IMR-90 (cell line): Measurements from ENCODE around the gene KMT2C. TPM values are rescaled to one million over a fixed set of nuclear protein-coding genes. Genes with fewer than 3 reads are reported as not detected.
"Not testable (repeated sequence)": the region's sequence is repeated elsewhere in the genome, so short reads cannot be mapped to it uniquely, and the experiment has no call there.

ENCODE experiments used
- ATAC-seq: fragments of 200-7000 bp; cut with Tn5 transposase; 2 replicates; pipeline ENCODE4 v1.9.1; 2020; ENCODE audit warnings: low read depth, mild to moderate bottlenecking, moderate library complexity
- BruUV-seq: library from RNA; stranded (reverse); fragments of 400-500 nt; replicated peaks from 2 replicates; lab custom pipeline; 2021; lab: Mats Ljungman, UMichigan
- CTCF ChIA-PET: fragments of 300-600 bp; formaldehyde crosslinking; extraction: SDS; loops from one replicate; lab custom pipeline; 2021; ENCODE audit warnings: antibody characterized with exemption; lab: Yijun Ruan, JAX
- POLR2A ChIA-PET: fragments of 300-600 bp; sonication (Branson Sonifier 250); formaldehyde crosslinking; loops from one replicate; lab custom pipeline; 2022; ENCODE audit warnings: antibody characterized with exemption; ENCODE audit not compliant: unreplicated experiment; lab: Charles Lee
- DNase-seq: peaks from one replicate; pipeline ENCODE4 v3.0.0; 2013
- H2AFZ ChIP-seq: replicated peaks from 2 replicates; pipeline ENCODE3; 2013; ENCODE audit warnings: low read length, mild to moderate bottlenecking; ENCODE audit not compliant: poor library complexity
- H2AK5ac ChIP-seq: 2 replicates; pipeline ENCODE4 v1.6.1; 2013; ENCODE audit warnings: low read depth, low read length, inconsistent platforms
- H2AK9ac ChIP-seq: replicated peaks from 2 replicates; pipeline ENCODE3; 2013; ENCODE audit warnings: mild to moderate bottlenecking, low read depth, low read length, moderate library complexity; ENCODE audit not compliant: poor library complexity
- H2BK120ac ChIP-seq: 2 replicates; pipeline ENCODE4 v1.6.1; 2013; ENCODE audit warnings: low read depth, low read length, inconsistent platforms
- H2BK15ac ChIP-seq: 3 replicates; pipeline ENCODE4 v1.6.1; 2013; ENCODE audit warnings: low read depth, low read length, inconsistent platforms
- H2BK20ac ChIP-seq: 2 replicates; pipeline ENCODE4 v1.6.1; 2013; ENCODE audit warnings: low read depth, mild to moderate bottlenecking, inconsistent platforms, low read length, moderate library complexity
- H2BK5ac ChIP-seq: 2 replicates; pipeline ENCODE4 v1.6.1; 2013; ENCODE audit warnings: mild to moderate bottlenecking, low read depth, low read length, inconsistent platforms; ENCODE audit not compliant: poor library complexity, severe bottlenecking
- H3K14ac ChIP-seq: replicated peaks from 2 replicates; pipeline ENCODE4 v1.6.1; 2013; ENCODE audit warnings: low read depth, low read length, inconsistent platforms
- H3K18ac ChIP-seq: 2 replicates; pipeline ENCODE4 v1.6.1; 2013; ENCODE audit warnings: low read depth, low read length, control low read depth
- H3K23ac ChIP-seq: 2 replicates; pipeline ENCODE4 v1.6.1; 2013; ENCODE audit warnings: low read depth, low read length, inconsistent platforms
- H3K27ac ChIP-seq: 2 replicates; pipeline ENCODE4 v1.5.1; 2013; ENCODE audit warnings: mild to moderate bottlenecking, control low read depth, low read length; ENCODE audit not compliant: insufficient read depth
- H3K27me3 ChIP-seq: 2 replicates; pipeline ENCODE4 v1.6.1; 2013; ENCODE audit warnings: low read length; ENCODE audit not compliant: control insufficient read depth, insufficient read depth
- H3K36me3 ChIP-seq: 2 replicates; pipeline ENCODE4 v1.6.1; 2013; ENCODE audit warnings: low read length, mixed read lengths; ENCODE audit not compliant: control insufficient read depth, insufficient read depth
- H3K4ac ChIP-seq: 2 replicates; pipeline ENCODE4 v1.6.1; 2013; ENCODE audit warnings: low read depth, low read length, inconsistent platforms
- H3K4me1 ChIP-seq: 2 replicates; pipeline ENCODE4 v1.6.1; 2013; ENCODE audit warnings: low read length, mixed read lengths; ENCODE audit not compliant: control insufficient read depth, insufficient read depth
- H3K4me2 ChIP-seq: 2 replicates; pipeline ENCODE4 v1.6.1; 2013; ENCODE audit warnings: low read depth, mild to moderate bottlenecking, control low read depth, low read length, moderate library complexity
- H3K4me3 ChIP-seq: 2 replicates; pipeline ENCODE4 v1.5.1; 2013; ENCODE audit warnings: low read depth, mild to moderate bottlenecking, control low read depth, low read length, moderate library complexity; ENCODE audit not compliant: insufficient read depth
- H3K56ac ChIP-seq: 2 replicates; pipeline ENCODE4 v1.6.1; 2013; ENCODE audit warnings: low read length, inconsistent platforms; ENCODE audit not compliant: insufficient read depth; ENCODE audit errors: extremely low read depth
- H3K79me1 ChIP-seq, 2 experiments: 2 replicates each; pipeline ENCODE4 v1.6.1; 2013; ENCODE audit warnings: low read length in 2 of 2, inconsistent platforms in 1 of 2, low read depth in 1 of 2
- H3K9ac ChIP-seq: 2 replicates; pipeline ENCODE4 v1.6.1; 2013; ENCODE audit warnings: low read depth, low read length, control low read depth
- H3K9me1 ChIP-seq: 2 replicates; pipeline ENCODE4 v1.6.1; 2013; ENCODE audit warnings: low read length, inconsistent platforms; ENCODE audit not compliant: insufficient read depth
- H3K9me3 ChIP-seq: 2 replicates; pipeline ENCODE4 v1.6.1; 2013; ENCODE audit warnings: low read length; ENCODE audit not compliant: control insufficient read depth, insufficient read depth
- H4K20me1 ChIP-seq: 2 replicates; pipeline ENCODE4 v1.6.1; 2013; ENCODE audit warnings: low read length, inconsistent platforms; ENCODE audit not compliant: insufficient read depth
- H4K5ac ChIP-seq: 2 replicates; pipeline ENCODE4 v1.6.1; 2013; ENCODE audit warnings: mild to moderate bottlenecking, low read depth, low read length, control low read depth
- H4K8ac ChIP-seq, 2 experiments: 2 replicates each; pipeline ENCODE4 v1.6.1; 2013; ENCODE audit warnings: low read depth in 2 of 2, low read length in 2 of 2, control low read depth in 1 of 2, inconsistent platforms in 1 of 2
- H4K91ac ChIP-seq: 2 replicates; pipeline ENCODE4 v1.6.1; 2013; ENCODE audit warnings: low read depth, low read length, inconsistent platforms; ENCODE audit not compliant: insufficient read depth
- WGBS, 2 experiments: methylation state at CpG; one replicate each; pipeline versions ENCODE4 v1.1.5 to v1.1.7; 2013; ENCODE audit warnings: missing lambda C conversion rate in 2 of 2; ENCODE audit not compliant: insufficient read length in 1 of 2; ENCODE audit errors: extremely low coverage in 2 of 2; 5-methylcytosine and 5-hydroxymethylcytosine counted together
- dilution Hi-C: fragments of 300-500 bp; cut with HindIII; formaldehyde crosslinking; loops from one replicate; pipeline ENCODE4 v1.14.3; 2018; ENCODE audit warnings: low sequenced_read_pairs; ENCODE audit not compliant: unreplicated experiment
- in situ Hi-C: fragments of 300-500 bp; cut with MboI; formaldehyde crosslinking; loops from 3 replicates; pipeline ENCODE4 v1.14.3; 2019; ENCODE audit warnings: low sequenced_read_pairs, inconsistent platforms, mixed read lengths
- intact Hi-C: fragments of 100-400 bp; cut with micrococcal nuclease; formaldehyde crosslinking; loops from 2 replicates; pipeline ENCODE4 v1.10.0; 2022
- polyA plus RNA-seq, 3 experiments: library from polyadenylated mRNA; depleted of rRNA; stranded (reverse); fragments of >200 nt; gene quantifications; 2 replicates each; pipeline ENCODE4 v1.2.3, GENCODE V29; 2012; ENCODE audit warnings: low replicate concordance in 1 of 3
- total RNA-seq: library from RNA; depleted of rRNA; stranded (reverse); fragments of >200 nt; gene quantifications from 2 replicates; pipeline ENCODE4 v1.2.3, GENCODE V29; 2012

Gene KMT2C
- total and polyA plus RNA-seq, 2 of the 4 experiments (the other 2 are of a cell fraction), result 8.0 to 23.3 TPM

DNA sequence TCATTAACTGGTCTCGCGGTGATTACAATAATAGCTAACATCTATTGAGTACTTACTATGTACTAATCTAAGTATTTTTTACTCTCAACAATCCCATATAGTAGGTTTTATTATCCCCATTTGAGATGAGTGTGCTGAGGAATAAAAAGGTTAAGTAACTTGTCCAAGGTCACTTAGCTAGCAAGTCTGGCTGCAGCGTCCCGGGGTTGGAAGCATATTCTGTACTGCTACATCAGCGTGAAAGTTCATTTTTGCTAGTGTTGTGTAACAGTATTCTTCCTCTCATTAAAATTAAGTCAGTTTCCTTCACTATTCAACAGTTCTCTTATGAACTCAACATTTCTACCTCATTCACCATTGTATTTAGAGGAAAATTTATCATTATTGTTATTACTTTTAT lies 199.5 kb downstream of the KMT2C start:
- H2BK5ac ChIP-seq, ATAC-seq, H4K20me1 ChIP-seq, H3K4me1 ChIP-seq, BruUV-seq, H3K23ac ChIP-seq, H3K9me1 ChIP-seq, H4K91ac ChIP-seq, H2BK20ac ChIP-seq, H4K5ac ChIP-seq, H3K4me3 ChIP-seq, CTCF ChIA-PET, H3K79me1 ChIP-seq, H3K4me2 ChIP-seq, H3K9ac ChIP-seq, H3K9me3 ChIP-seq, H3K14ac ChIP-seq, H3K56ac ChIP-seq, H3K27me3 ChIP-seq, dilution Hi-C loops, H2AFZ ChIP-seq, H3K36me3 ChIP-seq, H4K8ac ChIP-seq, H3K18ac ChIP-seq, H3K27ac ChIP-seq, H3K4ac ChIP-seq, H2AK9ac ChIP-seq, H2AK5ac ChIP-seq, H2BK120ac ChIP-seq, intact Hi-C loops, in situ Hi-C loops, POLR2A ChIA-PET, DNase-seq, H2BK15ac ChIP-seq: not testable (repeated sequence)
- no CpG with 5 or more reads among the region's 5 CpGs for WGBS, 2 experiments

DNA sequence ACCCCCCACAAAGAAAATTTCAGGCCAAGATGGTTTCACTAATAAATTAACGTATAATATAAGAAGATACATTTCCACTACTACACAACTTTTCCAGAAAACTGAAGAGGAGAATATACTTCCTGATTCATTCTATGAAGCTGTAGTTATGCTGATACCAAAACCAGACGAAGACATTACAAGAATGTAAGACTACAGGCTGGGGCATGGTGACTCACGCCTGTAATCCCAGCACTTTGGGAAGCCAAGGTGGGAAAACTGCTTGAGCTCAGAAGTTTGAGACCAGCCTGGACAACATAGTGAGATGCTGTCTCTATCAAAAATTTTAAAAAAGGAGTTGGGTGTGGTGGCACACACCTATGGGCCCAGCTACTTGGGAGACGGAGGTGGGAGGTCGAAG lies 201.4 kb downstream of the KMT2C start:
- CTCF ChIA-PET, result interaction anchor here (0.6 kb wide), 1 partner anchor 180 kb away, joined by 5 read pairs; no protein-coding TSS in a partner anchor
- intact Hi-C loops, H2BK5ac ChIP-seq, H3K36me3 ChIP-seq, dilution Hi-C loops, H3K9me3 ChIP-seq, H3K27ac ChIP-seq, H3K9ac ChIP-seq, H2AK9ac ChIP-seq, H3K23ac ChIP-seq, ATAC-seq, H3K4ac ChIP-seq, H3K4me2 ChIP-seq, H3K56ac ChIP-seq, H3K4me1 ChIP-seq, BruUV-seq, H3K4me3 ChIP-seq, POLR2A ChIA-PET, H4K5ac ChIP-seq, H3K9me1 ChIP-seq, H4K8ac ChIP-seq, H2BK120ac ChIP-seq, H2AK5ac ChIP-seq, H4K91ac ChIP-seq, H4K20me1 ChIP-seq, H3K27me3 ChIP-seq, H3K18ac ChIP-seq, H3K79me1 ChIP-seq, H2BK15ac ChIP-seq, H3K14ac ChIP-seq, in situ Hi-C loops, H2BK20ac ChIP-seq, H2AFZ ChIP-seq: not testable (repeated sequence)
- DNase-seq, result peak; percentile 43
- WGBS, 2 experiments, result no CpG with 5 or more reads among the region's 5 CpGs
